HG03280 (cell line): ENCODE results near the gene LNPEP.

ENCODE experiments used
- ATAC-seq: cut with Tn5 transposase; IDR thresholded peaks from one replicate; pipeline ENCODE4 v1.9.1; 2021; ENCODE audit warnings: mild to moderate bottlenecking, moderate library complexity; ENCODE audit not compliant: unreplicated experiment

The LNPEP gene

GRCh38 chr5:96957254-96958049, 21.6 kb downstream of the LNPEP start:
- peak; percentile 41 for ATAC-seq

GRCh38 chr5:96958977-96959376, 23.1 kb downstream of the LNPEP start:
- ATAC-seq, result no peak

DNA sequence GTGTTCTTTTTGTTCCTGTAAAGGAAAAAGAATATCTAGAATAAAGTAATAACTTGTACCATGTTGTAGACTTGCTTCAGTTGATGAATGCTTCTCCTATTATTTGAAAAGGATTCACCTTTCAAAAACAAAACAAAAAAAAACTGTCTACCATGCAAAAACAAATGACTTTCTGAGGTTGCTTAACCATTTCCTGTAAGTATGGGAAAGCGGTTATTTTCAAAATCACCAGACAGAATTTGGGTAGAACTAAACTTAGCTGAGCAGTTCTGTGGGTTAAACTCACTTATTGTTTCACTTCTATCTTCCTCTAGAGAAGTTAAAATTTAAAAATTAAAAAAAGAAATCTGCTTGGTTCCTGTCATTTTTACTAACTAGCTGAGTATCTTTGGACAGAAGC, 25.2 kb downstream of the LNPEP start:
- ATAC-seq, result peak; percentile 65

DNA sequence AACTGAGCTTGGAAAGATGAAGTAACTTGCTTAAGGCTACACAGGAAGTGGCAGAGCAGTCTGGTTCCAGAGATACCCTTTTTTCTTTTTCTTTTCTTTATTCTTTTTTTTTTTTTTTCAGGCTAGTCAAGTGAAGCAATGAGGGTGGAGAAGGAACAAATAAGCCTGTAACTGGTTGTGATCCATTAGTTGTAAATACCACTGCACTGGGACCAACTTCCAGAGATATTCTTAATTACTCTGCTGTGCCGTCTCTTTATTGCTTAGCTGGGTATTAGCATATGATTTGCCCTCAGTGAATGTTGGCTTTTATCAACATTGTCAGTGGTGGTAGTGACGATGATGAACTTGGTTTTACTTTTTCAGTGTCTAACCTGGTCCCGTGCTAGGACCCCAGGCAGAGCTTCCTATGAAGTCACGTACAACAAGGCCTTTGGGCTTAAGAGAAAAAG, 26.7 kb downstream of the LNPEP start:
- ATAC-seq, result no peak

- ATAC-seq, result no peak
Measured at GRCh38 chr5:96963267-96963666, 27.4 kb downstream of the LNPEP start.

- no peak for ATAC-seq
Measured at GRCh38 chr5:96966801-96967200, 30.9 kb downstream of the LNPEP start.

DNA sequence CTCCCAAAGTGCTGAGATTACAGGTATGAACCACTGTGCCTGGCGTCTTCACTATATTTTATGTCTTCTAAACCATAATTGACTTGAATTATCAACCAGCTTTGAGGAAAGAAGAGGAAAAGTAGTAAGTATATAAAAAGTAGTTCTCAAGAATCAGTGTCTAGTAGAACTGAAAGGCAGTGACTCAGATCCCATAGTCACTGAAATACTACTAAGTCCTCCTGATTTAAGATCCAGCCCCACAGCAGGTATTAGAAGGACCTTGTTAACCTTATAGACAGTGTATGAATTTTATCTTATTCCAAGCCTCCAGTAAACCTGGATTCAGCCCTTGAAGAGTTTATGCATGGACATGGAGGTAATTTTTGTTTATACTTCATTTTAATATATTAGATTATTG, 31.5 kb downstream of the LNPEP start:
- ATAC-seq, result no peak

DNA sequence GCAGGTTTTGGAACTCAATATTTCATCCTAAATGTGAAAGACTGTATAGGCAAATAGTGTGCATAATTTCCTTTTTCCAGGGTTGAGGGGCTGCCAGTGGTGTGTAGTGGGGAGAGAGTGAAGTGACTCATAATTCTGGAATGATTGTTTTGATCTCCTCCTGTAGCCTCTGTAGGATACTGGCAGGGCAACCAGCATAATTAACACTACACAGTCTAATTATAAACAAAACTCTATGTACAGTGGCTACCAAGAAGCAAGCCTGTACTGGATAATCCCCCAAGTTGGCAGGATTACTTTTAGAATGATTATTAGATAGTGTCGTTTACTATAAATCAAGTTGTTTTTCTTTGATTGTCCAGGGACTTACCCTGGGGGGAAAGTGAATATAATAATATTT, 32.2 kb downstream of the LNPEP start:
- no peak for ATAC-seq

DNA sequence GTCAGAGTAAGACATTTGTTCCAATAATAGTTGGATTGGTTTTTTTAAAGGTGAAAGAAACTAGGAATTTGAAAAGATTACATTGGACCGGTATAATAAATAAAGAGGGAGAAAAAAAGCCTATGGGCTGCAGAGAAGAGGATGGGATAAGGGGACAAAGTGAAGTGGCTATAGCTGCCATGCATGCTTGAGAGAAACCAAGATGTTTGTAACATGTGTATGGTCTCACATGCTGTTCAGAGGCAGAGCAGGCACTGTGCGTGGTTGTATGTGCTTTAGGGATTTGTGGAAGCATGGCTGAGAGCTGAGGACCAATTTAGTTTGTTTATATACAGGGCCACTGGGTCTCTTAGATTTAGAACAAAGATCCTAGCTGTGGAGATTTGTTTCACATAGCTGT, 32.7 kb downstream of the LNPEP start:
- no peak for ATAC-seq

DNA sequence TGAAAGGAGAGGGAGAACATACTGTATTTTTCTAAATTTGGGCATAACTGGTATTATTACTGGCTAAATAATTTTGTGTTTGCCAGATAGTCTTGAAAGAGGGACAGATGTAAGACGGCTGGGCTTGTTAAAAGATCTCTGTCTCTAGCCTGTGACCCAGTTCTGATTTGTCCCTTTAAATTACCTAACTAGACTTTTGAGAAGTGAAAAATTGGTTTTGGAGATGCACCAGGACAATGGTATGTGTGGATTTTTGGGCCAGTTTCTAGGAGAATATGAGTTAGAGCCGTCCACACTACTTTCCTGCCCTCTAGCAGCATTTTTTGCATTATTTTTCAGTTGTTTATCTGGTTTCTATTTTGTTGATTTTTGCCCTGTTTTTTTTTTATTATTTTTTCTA, 33.5 kb downstream of the LNPEP start:
- ATAC-seq, result no peak

GRCh38 chr5:96972599-96973334, 36.9 kb downstream of the LNPEP start:
- ATAC-seq, result no peak

- no peak for ATAC-seq
Measured at GRCh38 chr5:96973532-96974401, 37.9 kb downstream of the LNPEP start.

DNA sequence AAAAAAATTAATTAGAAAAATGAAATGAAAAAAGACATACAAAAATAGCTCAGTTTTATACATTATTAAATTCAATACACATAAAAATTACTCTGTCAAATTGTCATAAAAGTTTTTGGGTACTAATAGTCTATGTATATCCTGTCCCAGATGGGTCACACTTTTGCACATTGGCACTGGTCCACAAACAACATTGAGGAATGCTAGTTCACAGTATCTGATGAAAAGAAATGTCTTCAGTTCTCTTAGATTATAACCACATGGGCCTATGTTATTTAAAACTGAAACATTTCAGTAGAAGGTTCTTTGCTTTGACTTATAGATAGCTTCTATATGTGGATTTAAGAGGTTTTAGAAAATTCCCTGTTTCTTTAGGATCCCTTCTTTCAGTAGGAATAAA, 39.8 kb downstream of the LNPEP start:
- ATAC-seq, result no peak

- ATAC-seq, result no peak
Measured at GRCh38 chr5:96977228-96977627, 41.3 kb downstream of the LNPEP start.

- ATAC-seq, result no peak
Measured at GRCh38 chr5:96978812-96979449, 43.1 kb downstream of the LNPEP start.

- no peak for ATAC-seq
Measured at GRCh38 chr5:96984506-96985192, 48.8 kb downstream of the LNPEP start.

DNA sequence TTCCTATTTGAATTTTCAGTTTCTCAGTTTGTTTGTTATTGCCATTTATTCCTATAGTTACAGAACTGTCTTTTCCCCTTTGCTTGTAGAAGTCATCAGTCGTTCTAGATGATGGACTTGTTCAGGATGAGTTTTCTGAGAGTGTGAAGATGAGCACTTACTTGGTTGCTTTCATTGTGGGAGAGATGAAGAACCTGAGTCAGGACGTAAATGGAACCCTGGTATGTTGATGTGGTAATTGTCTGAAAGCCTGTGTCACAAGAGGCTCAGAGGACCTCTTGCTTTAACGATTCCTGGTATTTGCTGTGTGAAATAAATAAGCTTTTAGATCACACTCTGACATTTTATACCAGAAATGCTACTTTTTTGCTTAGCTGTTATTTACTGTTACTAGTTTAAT, 50.6 kb downstream of the LNPEP start:
- no peak for ATAC-seq

DNA sequence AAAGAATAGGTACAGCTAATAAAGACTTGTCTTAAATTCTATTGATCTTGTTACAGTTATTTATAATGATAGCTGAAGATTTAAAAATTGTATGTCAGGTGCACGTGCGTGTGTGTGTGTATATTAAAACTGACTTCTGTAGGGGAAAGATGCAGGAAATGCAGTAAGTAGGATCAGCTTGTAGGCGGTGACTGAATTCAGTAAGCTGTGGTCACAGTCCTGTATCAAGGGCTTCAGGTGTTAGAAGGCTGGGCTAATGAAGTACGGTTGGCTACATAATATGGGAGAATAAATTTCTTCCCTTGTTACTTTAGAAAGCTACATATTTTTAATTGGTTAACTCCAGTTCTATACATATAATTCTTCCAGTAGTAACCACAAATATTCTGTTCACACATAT, 54.2 kb downstream of the LNPEP start:
- no peak for ATAC-seq

DNA sequence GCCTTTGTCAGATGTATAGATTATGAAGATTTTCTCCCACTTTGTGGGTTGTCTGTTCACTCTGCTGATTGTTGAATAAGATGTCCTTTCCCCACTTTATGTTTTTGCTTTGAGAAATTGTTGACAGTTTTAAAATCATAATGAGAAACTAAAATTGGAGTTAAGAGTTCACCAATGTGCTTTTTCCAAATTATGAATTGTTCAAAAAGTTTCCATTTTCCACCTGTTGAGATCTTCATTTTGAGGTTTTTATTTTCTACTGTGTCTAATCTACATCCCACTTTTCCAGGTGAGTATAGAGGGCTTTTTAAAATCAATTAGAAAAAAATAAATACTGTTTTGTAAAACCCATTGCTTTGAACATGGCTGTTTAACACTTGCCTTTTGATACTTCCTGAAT, 55.8 kb downstream of the LNPEP start:
- no peak for ATAC-seq

DNA sequence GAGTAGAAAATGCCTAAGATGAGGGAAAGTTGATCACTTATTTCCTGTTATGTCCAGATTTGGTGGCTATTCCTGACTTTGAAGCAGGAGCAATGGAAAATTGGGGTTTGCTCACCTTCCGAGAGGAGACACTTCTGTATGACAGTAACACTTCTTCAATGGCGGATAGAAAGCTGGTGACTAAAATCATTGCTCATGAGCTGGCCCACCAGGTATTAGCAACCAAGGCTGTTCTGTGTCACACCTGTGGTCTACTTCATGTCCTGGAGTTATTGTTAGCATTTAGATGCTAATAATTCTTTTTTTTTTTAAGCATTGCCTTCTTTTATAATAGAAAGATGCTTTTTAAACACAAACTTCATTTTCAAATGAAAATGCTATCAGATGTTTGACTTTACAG, 57.9 kb downstream of the LNPEP start:
- ATAC-seq, result no peak
